Measurements from ENCODE around the gene CILP2.

DNA sequence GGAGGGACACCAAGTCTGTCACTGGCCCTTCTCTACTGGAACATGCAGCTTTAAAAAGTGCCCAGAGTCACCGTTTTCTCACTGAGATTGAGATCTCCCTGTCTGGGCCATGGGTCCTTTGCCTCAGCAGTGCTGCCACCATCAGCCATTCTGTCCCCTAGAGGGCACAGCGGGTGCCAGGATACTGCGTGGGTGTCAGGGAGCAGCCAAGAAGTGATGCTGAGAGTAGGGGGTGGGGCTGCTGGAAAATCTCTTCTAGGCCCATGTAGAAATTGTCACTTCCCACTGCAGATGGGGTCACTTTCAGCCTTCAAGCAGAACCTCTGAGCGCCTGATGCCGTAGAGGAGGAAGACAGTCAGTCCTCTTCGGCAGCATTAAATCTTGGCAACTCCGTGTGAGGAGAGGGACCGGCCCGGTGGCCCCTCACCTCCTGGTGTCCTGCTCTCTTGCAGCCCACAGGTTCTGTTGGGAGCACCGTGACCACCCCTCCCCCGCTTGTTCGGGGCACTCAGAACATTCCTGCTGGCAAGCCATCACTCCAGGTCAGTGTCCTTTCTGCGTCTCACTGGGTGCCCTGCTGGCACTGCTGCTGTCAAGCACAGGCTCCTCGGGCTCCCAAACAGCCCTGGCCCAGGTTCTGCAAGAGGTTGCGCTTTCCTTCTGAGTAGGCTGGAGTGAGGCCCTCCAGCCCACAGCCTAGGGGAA, 44.1 kb upstream of the CILP2 start:
- TF ChIP-seq CTCF (IDR thresholded peaks at IDR 0.05) (no peak), EP300 (IDR thresholded peaks at IDR 0.05; ENCODE audit: borderline replicate concordance in 1 of 2, low read depth in 1 of 2, low read length in 1 of 2) (no peak)
- TF ChIP-seq, protein P1, sequence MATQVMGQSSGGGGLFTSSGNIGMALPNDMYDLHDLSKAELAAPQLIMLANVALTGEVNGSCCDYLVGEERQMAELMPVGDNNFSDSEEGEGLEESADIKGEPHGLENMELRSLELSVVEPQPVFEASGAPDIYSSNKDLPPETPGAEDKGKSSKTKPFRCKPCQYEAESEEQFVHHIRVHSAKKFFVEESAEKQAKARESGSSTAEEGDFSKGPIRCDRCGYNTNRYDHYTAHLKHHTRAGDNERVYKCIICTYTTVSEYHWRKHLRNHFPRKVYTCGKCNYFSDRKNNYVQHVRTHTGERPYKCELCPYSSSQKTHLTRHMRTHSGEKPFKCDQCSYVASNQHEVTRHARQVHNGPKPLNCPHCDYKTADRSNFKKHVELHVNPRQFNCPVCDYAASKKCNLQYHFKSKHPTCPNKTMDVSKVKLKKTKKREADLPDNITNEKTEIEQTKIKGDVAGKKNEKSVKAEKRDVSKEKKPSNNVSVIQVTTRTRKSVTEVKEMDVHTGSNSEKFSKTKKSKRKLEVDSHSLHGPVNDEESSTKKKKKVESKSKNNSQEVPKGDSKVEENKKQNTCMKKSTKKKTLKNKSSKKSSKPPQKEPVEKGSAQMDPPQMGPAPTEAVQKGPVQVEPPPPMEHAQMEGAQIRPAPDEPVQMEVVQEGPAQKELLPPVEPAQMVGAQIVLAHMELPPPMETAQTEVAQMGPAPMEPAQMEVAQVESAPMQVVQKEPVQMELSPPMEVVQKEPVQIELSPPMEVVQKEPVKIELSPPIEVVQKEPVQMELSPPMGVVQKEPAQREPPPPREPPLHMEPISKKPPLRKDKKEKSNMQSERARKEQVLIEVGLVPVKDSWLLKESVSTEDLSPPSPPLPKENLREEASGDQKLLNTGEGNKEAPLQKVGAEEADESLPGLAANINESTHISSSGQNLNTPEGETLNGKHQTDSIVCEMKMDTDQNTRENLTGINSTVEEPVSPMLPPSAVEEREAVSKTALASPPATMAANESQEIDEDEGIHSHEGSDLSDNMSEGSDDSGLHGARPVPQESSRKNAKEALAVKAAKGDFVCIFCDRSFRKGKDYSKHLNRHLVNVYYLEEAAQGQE (IDR thresholded peaks at IDR 0.05; ENCODE audit: low read depth, low read length), result no peak
